HG02885 (cell line): ENCODE measurements around the gene STEAP3.

ENCODE experiments used
- ATAC-seq: cut with Tn5 transposase; IDR thresholded peaks from one replicate; pipeline ENCODE4 v1.9.1; 2021; ENCODE audit warnings: mild to moderate bottlenecking; ENCODE audit not compliant: unreplicated experiment, poor library complexity

STEAP3 gene

GRCh38 chr2:119245076-119245840 is 21.6 kb downstream of the STEAP3 start:
- ATAC-seq, result no peak

GRCh38 chr2:119245841-119246230 is 22.2 kb downstream of the STEAP3 start:
- ATAC-seq, result no peak

- ATAC-seq, result no peak
Measured at GRCh38 chr2:119246884-119247843, 23.5 kb downstream of the STEAP3 start.

- no peak for ATAC-seq
Measured at GRCh38 chr2:119247844-119248271, 24.2 kb downstream of the STEAP3 start.

GRCh38 chr2:119248311-119248710 is 24.7 kb downstream of the STEAP3 start:
- no peak for ATAC-seq

GRCh38 chr2:119248751-119249150 is 25.1 kb downstream of the STEAP3 start:
- no peak for ATAC-seq

GRCh38 chr2:119249311-119249710 is 25.7 kb downstream of the STEAP3 start:
- no peak for ATAC-seq

GRCh38 chr2:119249855-119250717 is 26.5 kb downstream of the STEAP3 start:
- no peak for ATAC-seq

GRCh38 chr2:119250718-119251290 is 27.2 kb downstream of the STEAP3 start:
- no peak for ATAC-seq

- no peak for ATAC-seq
Measured at GRCh38 chr2:119251652-119252051, 28.0 kb downstream of the STEAP3 start.

- ATAC-seq, result no peak
Measured at GRCh38 chr2:119252186-119253113, 28.8 kb downstream of the STEAP3 start.

- ATAC-seq, result no peak
Measured at GRCh38 chr2:119253114-119253702, 29.6 kb downstream of the STEAP3 start.

GRCh38 chr2:119253760-119254600 is 30.3 kb downstream of the STEAP3 start:
- ATAC-seq, result no peak

GRCh38 chr2:119254601-119255080 is 31.0 kb downstream of the STEAP3 start:
- no peak for ATAC-seq

- ATAC-seq, result no peak
Measured at GRCh38 chr2:119255760-119256581, 32.3 kb downstream of the STEAP3 start.

- no peak for ATAC-seq
Measured at GRCh38 chr2:119256582-119256921, 32.9 kb downstream of the STEAP3 start.

- no peak for ATAC-seq
Measured at GRCh38 chr2:119257198-119257597, 33.6 kb downstream of the STEAP3 start.
